Adrenal gland (tissue), 12 donors: ENCODE measurements around the gene IL17RD. TPM values are rescaled to one million over a fixed set of nuclear protein-coding genes. Genes with fewer than 3 reads are reported as not detected.

Source experiments
- DNase-seq, 7 donors: peaks; one replicate each; pipeline ENCODE4 v3.0.0-alpha.2; 2019 to 2020
- H3K27ac ChIP-seq, 5 donors: fragments of 200-600 bp; sonication (generic) in 4 of 5; 1 replicate in 3 of 5; 2 replicates in 2 of 5; pipeline versions ENCODE4 v1.5.1 to v1.8.0; 2016 to 2020; ENCODE audit warnings: mild to moderate bottlenecking in 1 of 5
- H3K27me3 ChIP-seq: fragments of 200-600 bp; 2 replicates; pipeline ENCODE4 v1.8.0; 2021
- H3K36me3 ChIP-seq, 2 donors: fragments of 200-600 bp; replicated peaks in 1 of 2; 1 replicate in 1 of 2; 2 replicates in 1 of 2; pipeline versions ENCODE4 v1.5.1 to v1.8.0; 2018 to 2022
- H3K4me1 ChIP-seq, 2 donors: fragments of 200-600 bp; replicated peaks in 1 of 2; 1 replicate in 1 of 2; 2 replicates in 1 of 2; pipeline versions ENCODE4 v1.5.1 to v1.8.0; 2018 to 2021
- H3K4me3 ChIP-seq, 4 donors: fragments of 200-600 bp; sonication (generic) in 3 of 4; one replicate each; pipeline ENCODE4 v1.5.1; 2016 to 2018
- H3K9me3 ChIP-seq, 3 donors: fragments of 200-600 bp; sonication (generic) in 1 of 3; replicated peaks in 1 of 3; 1 replicate in 2 of 3; 2 replicates in 1 of 3; pipeline versions ENCODE4 v1.5.1 to v1.8.0; 2016 to 2021
- CTCF ChIP-seq, 6 experiments: fragments of 450-650 bp in 4 of 6; fragments of 200-600 bp in 2 of 6; sonication (generic) in 1 of 6; IDR thresholded peaks; 1 replicate in 5 of 6; 2 replicates in 1 of 6; pipeline versions ENCODE4 v1.5.1 to v1.8.0; 2016 to 2021; ENCODE audit warnings: antibody characterized with exemption in 6 of 6, mild to moderate bottlenecking in 2 of 6, moderate library complexity in 1 of 6
- POLR2A ChIP-seq, 2 donors: fragments of 450-650 bp; IDR thresholded peaks; one replicate each; pipeline ENCODE4 v1.6.1; 2017; ENCODE audit warnings: antibody characterized with exemption in 2 of 2, mild to moderate bottlenecking in 2 of 2, moderate library complexity in 1 of 2
- WGBS, 4 donors: extraction: QIAGEN DNeasy Blood & Tissue Kit in 2 of 4; methylation state at CpG; one replicate each; pipeline versions ENCODE4 v1.1.5 to v1.1.7; 2013 to 2017; 5-methylcytosine and 5-hydroxymethylcytosine counted together
- intact Hi-C, 2 donors: fragments of 100-400 bp; cut with DNase I; formaldehyde crosslinking; loops; one replicate each; pipeline versions ENCODE4 v1.14.1 to v1.15.0; 2022 to 2023
- polyA plus RNA-seq, 3 donors: library from polyadenylated mRNA; stranded (reverse); fragments of 200-250 nt in 2 of 3; fragments of 350-450 nt in 1 of 3; fragmentation: Illumina TruSeq in 1 of 3; extraction: RNeasy Lipid Tissue Mini Kit (QIAGEN cat#74804) in 1 of 3; gene quantifications; one replicate each; pipeline ENCODE4 v1.2.3, GENCODE V29; 2013 to 2014
- total RNA-seq, 9 donors: library from RNA; depleted of rRNA in 4 of 9; stranded (reverse); fragments of >200 nt in 4 of 9; fragments of 120-200 nt in 1 of 9; fragmentation: NEBNext Ultra II Directional in 1 of 9; extraction: Animal tissue kit (Norgen Biotek cat#: 25700) in 1 of 9; gene quantifications; one replicate each; pipeline versions ENCODE4 v1.1.0 to v1.2.4, GENCODE V29; 2013 to 2023
- donor health status: healthy with polysubstance abuse.
- donor health status: Bipolar disorder and iron deficiency.
- donor health status: DM: yes; HTN: yes; CAD: no.
- donor health status: DM: no; HTN: no; CAD: no.
- donor health status: DM: no; HTN: no; CAD: no.
- donor health status: DM: yes; HTN: yes; CAD: no.

The IL17RD gene
- total and polyA plus RNA-seq, 12 donors, result 0.44 to 7.1 (median 1.5) TPM

GRCh38 chr3:57098418-57099310 lies 66.5 kb downstream of the IL17RD start:
- peaks cover 0 to 5% of the 10 kb centered on the region in 2 donors for H3K4me1 ChIP-seq
- 55 to 79% (median 68%) methylated on average over 4 to 6 of the region's 6 CpGs for WGBS, 4 donors
- TF ChIP-seq POLR2A (IDR thresholded peaks at IDR 0.05) (no peak), CTCF (IDR thresholded peaks at IDR 0.05) (no peak)
- no peaks in the 10 kb centered on the region for H3K27me3 ChIP-seq
- no peak overlapping the region for H3K4me3 ChIP-seq
- H3K36me3 ChIP-seq, result no peaks in the 10 kb centered on the region
- DNase-seq, result no peak
- H3K9me3 ChIP-seq, result no peaks in the 10 kb centered on the region
- intact Hi-C loops, result no loop called here
- no peak overlapping the region for H3K27ac ChIP-seq

DNA sequence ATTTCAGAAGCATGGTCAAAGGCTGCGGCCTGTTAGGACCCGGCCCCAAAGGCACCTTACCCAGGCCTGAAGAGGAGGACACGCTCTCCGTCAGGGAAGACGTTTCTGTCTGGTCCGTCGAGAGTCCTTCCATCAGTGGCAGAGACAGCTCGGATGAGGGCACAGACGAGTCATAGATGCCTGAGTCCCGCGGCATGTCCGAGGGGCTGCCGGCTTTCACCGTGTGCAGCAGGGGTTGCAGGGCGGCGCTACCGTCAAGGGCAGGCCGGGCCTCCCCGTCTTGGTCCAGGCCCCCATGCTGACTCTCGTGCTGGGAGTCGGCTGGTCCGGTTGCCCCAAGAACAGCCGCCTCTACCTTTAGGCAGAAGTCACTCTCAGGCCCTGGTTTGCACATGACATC lies 67.6 kb downstream of the IL17RD start:
- no peaks in the 10 kb centered on the region for H3K36me3 ChIP-seq
- TF ChIP-seq CTCF (IDR thresholded peaks at IDR 0.05) (no peak), POLR2A (IDR thresholded peaks at IDR 0.05) (no peak)
- no peaks in the 10 kb centered on the region for H3K27me3 ChIP-seq
- H3K9me3 ChIP-seq, result no peaks in the 10 kb centered on the region
- peaks cover 0 to 5% of the 10 kb centered on the region in 2 donors for H3K4me1 ChIP-seq
- WGBS, 4 donors, result 93 to 97% (median 95%) methylated on average over 8 to 23 of the region's 23 CpGs
- H3K4me3 ChIP-seq, result no peak overlapping the region
- DNase-seq, result no peak
- no peak overlapping the region for H3K27ac ChIP-seq
- intact Hi-C loops, result no loop called here

- TF ChIP-seq POLR2A (IDR thresholded peaks at IDR 0.05) (no peak), CTCF (IDR thresholded peaks at IDR 0.05) (no peak)
- intact Hi-C loops, result no loop called here
- Histone ChIP-seq H3K4me3 (no peak overlapping the region), H3K27ac (no peak overlapping the region), H3K4me1 (peaks cover 0 to 5% of the 10 kb centered on the region in 2 donors), H3K27me3 (no peaks in the 10 kb centered on the region), H3K9me3 (no peaks in the 10 kb centered on the region), H3K36me3 (no peaks in the 10 kb centered on the region)
- WGBS, 4 donors, result 90 to 100% (median 94%) methylated on average over 2 to 5 of the region's 5 CpGs
- no peak for DNase-seq
Measured at GRCh38 chr3:57095363-57095762, 69.8 kb downstream of the IL17RD start.

DNA sequence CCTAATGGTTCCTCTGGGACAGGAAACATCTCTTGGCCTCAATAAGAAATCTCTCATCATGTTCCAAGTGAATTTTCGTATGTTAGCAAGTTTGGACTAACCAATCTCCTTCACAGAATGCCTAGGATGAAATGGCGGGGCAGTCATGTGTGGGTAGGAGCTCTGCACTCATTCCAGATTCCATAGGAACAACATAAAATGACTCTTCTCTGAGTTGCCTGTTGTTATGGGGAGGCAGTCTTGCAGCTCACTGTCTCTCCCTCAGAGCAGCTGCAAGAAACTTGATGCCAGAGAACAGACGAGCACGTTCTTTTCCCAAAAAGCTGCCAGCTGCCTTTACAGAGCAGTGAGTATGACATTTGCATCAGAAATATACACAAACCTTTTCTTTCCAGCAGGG lies 70.6 kb downstream of the IL17RD start:
- Histone ChIP-seq H3K9me3 (no peaks in the 10 kb centered on the region), H3K36me3 (no peaks in the 10 kb centered on the region), H3K4me1 (no peaks in the 10 kb centered on the region), H3K4me3 (no peak overlapping the region), H3K27me3 (no peaks in the 10 kb centered on the region), H3K27ac (no peak overlapping the region)
- TF ChIP-seq CTCF (IDR thresholded peaks at IDR 0.05) (no peak), POLR2A (IDR thresholded peaks at IDR 0.05) (no peak)
- intact Hi-C loops, result no loop called here
- 70 to 83% (median 80%) methylated on average over 3 to 4 of the region's 4 CpGs for WGBS, 4 donors
- no peak for DNase-seq
